HepG2 (cell line): Measurements from ENCODE around the gene FAF1. TPM values are rescaled to one million over a fixed set of nuclear protein-coding genes. Genes with fewer than 3 reads are reported as not detected.

ENCODE experiments used
- AKAP8 ChIP-seq: sonication (generic); formaldehyde crosslinking; IDR thresholded peaks from 2 replicates; pipeline ENCODE4 v1.5.1; 2020; ENCODE audit warnings: mild to moderate bottlenecking, missing genetic modification reagents
- ELF3 ChIP-seq: IDR thresholded peaks from 2 replicates; pipeline ENCODE4 v1.6.1; 2016; ENCODE audit warnings: missing genetic modification reagents, missing compliant biosample characterization
- GZF1 ChIP-seq: sonication (generic); formaldehyde crosslinking; IDR thresholded peaks from 2 replicates; pipeline ENCODE4 v1.5.1; 2020; ENCODE audit warnings: mild to moderate bottlenecking, missing genetic modification reagents
- SAP130 ChIP-seq: IDR thresholded peaks from 2 replicates; pipeline ENCODE4 v1.6.1; 2016; ENCODE audit warnings: low read depth
- ZBTB42 ChIP-seq: sonication (generic); formaldehyde crosslinking; IDR thresholded peaks from 2 replicates; pipeline ENCODE4 v1.5.0; 2020; ENCODE audit warnings: mild to moderate bottlenecking, missing genetic modification reagents
- ZNF790 ChIP-seq: sonication (generic); formaldehyde crosslinking; IDR thresholded peaks from 2 replicates; pipeline ENCODE4 v1.8.0; 2022; ENCODE audit warnings: missing genetic modification reagents, mild to moderate bottlenecking, borderline replicate concordance
- polyA plus RNA-seq, 8 experiments: library from polyadenylated mRNA; depleted of rRNA in 3 of 8; stranded (reverse) in 7 of 8; unstranded in 1 of 8; fragments of >200 nt; fragmentation: Illumina TruSeq in 4 of 8; extraction: Trizol in 4 of 8; gene quantifications; 2 replicates each; pipeline versions ENCODE4 v1.2.1 to v1.2.3, GENCODE V29; 2011 to 2016; ENCODE audit warnings: low read depth in 4 of 8, missing spikeins in 1 of 8, mixed read lengths in 1 of 8; ENCODE audit not compliant: insufficient read depth in 1 of 8
- total RNA-seq, 5 experiments: library from RNA; depleted of rRNA; stranded (reverse); fragments of >200 nt; fragmentation: Illumina TruSeq; extraction: Trizol; gene quantifications; 2 replicates each; pipeline ENCODE4 v1.2.3, GENCODE V29; 2016; ENCODE audit warnings: low read depth in 1 of 5
- TF ChIP-seq, protein P1 (sequence below): sonication (generic); formaldehyde crosslinking; IDR thresholded peaks from 2 replicates; pipeline ENCODE4 v1.8.1; 2022; ENCODE audit warnings: low read depth, mild to moderate bottlenecking, missing genetic modification reagents
- TF ChIP-seq, protein P2 (sequence below): sonication (generic); formaldehyde crosslinking; IDR thresholded peaks from 2 replicates; pipeline ENCODE4 v1.5.0; 2020; ENCODE audit warnings: mild to moderate bottlenecking, missing genetic modification reagents, moderate library complexity
- TF ChIP-seq, protein P3 (sequence below): IDR thresholded peaks from 2 replicates; pipeline ENCODE4 v1.6.1; 2016; ENCODE audit warnings: low read depth
- TF ChIP-seq, protein P4 (sequence below): sonication (generic); formaldehyde crosslinking; IDR thresholded peaks from 2 replicates; pipeline ENCODE4 v1.8.0; 2023; ENCODE audit warnings: mild to moderate bottlenecking, missing genetic modification reagents
- TF ChIP-seq, protein P5 (sequence below): sonication (generic); formaldehyde crosslinking; IDR thresholded peaks from 2 replicates; pipeline ENCODE4 v1.5.1; 2020; ENCODE audit warnings: mild to moderate bottlenecking, missing genetic modification reagents, moderate library complexity

FAF1 gene
- total and polyA plus RNA-seq, 2 of the 13 experiments (the other 11 are each of a cell fraction or from before 2014, with no cell fraction given) = 19.4 to 63.3 TPM

DNA sequence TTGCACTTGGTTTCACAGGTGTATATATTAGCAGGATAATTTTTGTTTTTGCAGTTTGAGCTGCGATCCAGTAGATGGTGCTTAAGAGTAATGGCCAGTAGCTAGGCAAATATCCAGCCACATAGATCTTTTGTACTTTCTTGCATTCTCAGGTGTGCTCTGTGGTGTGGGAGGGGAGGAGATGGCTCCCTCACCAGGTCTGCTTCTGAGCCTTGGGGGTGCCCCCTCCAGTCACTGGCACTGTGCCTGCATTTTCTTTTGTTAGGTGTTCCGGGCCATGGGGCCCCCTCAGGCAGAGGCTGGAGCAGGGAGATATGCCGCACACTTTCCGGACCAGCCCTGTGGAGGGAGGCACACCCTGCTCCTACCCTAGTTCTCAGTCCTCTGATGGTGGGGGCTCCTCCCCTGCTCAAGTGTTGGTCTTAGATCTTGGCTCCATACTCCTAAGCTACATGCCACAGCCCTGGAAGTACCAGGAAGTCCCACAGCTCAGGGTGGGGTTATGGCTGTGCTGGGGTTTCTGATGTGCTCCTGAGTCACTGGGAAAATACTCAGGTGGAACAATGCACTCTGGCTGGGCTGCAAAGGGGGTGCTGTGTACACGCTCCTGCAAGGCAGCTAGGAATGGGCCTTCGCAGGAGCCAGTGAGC lies 339.3 kb downstream of the FAF1 start (continued):
- TF ChIP-seq, protein P1, sequence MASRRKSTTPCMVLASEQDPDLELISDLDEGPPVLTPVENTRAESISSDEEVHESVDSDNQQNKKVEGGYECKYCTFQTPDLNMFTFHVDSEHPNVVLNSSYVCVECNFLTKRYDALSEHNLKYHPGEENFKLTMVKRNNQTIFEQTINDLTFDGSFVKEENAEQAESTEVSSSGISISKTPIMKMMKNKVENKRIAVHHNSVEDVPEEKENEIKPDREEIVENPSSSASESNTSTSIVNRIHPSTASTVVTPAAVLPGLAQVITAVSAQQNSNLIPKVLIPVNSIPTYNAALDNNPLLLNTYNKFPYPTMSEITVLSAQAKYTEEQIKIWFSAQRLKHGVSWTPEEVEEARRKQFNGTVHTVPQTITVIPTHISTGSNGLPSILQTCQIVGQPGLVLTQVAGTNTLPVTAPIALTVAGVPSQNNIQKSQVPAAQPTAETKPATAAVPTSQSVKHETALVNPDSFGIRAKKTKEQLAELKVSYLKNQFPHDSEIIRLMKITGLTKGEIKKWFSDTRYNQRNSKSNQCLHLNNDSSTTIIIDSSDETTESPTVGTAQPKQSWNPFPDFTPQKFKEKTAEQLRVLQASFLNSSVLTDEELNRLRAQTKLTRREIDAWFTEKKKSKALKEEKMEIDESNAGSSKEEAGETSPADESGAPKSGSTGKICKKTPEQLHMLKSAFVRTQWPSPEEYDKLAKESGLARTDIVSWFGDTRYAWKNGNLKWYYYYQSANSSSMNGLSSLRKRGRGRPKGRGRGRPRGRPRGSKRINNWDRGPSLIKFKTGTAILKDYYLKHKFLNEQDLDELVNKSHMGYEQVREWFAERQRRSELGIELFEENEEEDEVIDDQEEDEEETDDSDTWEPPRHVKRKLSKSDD (CRISPR knock-in tag) = no peak
- TF ChIP-seq ZBTB42 (no peak), SAP130 (CRISPR knock-in tag) (no peak), AKAP8 (CRISPR knock-in tag) (no peak), ELF3 (CRISPR knock-in tag) (peak; percentile 54; the same call in 1 of the 2 replicates), GZF1 (CRISPR knock-in tag) (no peak), ZNF790 (CRISPR knock-in tag) (no peak)
- TF ChIP-seq, protein P2, sequence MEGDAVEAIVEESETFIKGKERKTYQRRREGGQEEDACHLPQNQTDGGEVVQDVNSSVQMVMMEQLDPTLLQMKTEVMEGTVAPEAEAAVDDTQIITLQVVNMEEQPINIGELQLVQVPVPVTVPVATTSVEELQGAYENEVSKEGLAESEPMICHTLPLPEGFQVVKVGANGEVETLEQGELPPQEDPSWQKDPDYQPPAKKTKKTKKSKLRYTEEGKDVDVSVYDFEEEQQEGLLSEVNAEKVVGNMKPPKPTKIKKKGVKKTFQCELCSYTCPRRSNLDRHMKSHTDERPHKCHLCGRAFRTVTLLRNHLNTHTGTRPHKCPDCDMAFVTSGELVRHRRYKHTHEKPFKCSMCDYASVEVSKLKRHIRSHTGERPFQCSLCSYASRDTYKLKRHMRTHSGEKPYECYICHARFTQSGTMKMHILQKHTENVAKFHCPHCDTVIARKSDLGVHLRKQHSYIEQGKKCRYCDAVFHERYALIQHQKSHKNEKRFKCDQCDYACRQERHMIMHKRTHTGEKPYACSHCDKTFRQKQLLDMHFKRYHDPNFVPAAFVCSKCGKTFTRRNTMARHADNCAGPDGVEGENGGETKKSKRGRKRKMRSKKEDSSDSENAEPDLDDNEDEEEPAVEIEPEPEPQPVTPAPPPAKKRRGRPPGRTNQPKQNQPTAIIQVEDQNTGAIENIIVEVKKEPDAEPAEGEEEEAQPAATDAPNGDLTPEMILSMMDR = peak; percentile 66
- TF ChIP-seq, protein P3, sequence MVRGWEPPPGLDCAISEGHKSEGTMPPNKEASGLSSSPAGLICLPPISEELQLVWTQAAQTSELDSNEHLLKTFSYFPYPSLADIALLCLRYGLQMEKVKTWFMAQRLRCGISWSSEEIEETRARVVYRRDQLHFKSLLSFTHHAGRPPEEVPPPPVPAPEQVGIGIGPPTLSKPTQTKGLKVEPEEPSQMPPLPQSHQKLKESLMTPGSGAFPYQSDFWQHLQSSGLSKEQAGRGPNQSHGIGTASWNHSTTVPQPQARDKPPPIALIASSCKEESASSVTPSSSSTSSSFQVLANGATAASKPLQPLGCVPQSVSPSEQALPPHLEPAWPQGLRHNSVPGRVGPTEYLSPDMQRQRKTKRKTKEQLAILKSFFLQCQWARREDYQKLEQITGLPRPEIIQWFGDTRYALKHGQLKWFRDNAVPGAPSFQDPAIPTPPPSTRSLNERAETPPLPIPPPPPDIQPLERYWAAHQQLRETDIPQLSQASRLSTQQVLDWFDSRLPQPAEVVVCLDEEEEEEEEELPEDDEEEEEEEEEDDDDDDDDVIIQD (CRISPR knock-in tag) = peak; percentile 26; the same call in 1 of the 2 replicates
- TF ChIP-seq, protein P4, sequence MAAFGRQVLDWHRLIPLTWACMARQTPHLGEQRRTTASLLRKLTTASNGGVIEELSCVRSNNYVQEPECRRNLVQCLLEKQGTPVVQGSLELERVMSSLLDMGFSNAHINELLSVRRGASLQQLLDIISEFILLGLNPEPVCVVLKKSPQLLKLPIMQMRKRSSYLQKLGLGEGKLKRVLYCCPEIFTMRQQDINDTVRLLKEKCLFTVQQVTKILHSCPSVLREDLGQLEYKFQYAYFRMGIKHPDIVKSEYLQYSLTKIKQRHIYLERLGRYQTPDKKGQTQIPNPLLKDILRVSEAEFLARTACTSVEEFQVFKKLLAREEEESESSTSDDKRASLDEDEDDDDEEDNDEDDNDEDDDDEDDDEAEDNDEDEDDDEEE = no peak
- TF ChIP-seq, protein P5, sequence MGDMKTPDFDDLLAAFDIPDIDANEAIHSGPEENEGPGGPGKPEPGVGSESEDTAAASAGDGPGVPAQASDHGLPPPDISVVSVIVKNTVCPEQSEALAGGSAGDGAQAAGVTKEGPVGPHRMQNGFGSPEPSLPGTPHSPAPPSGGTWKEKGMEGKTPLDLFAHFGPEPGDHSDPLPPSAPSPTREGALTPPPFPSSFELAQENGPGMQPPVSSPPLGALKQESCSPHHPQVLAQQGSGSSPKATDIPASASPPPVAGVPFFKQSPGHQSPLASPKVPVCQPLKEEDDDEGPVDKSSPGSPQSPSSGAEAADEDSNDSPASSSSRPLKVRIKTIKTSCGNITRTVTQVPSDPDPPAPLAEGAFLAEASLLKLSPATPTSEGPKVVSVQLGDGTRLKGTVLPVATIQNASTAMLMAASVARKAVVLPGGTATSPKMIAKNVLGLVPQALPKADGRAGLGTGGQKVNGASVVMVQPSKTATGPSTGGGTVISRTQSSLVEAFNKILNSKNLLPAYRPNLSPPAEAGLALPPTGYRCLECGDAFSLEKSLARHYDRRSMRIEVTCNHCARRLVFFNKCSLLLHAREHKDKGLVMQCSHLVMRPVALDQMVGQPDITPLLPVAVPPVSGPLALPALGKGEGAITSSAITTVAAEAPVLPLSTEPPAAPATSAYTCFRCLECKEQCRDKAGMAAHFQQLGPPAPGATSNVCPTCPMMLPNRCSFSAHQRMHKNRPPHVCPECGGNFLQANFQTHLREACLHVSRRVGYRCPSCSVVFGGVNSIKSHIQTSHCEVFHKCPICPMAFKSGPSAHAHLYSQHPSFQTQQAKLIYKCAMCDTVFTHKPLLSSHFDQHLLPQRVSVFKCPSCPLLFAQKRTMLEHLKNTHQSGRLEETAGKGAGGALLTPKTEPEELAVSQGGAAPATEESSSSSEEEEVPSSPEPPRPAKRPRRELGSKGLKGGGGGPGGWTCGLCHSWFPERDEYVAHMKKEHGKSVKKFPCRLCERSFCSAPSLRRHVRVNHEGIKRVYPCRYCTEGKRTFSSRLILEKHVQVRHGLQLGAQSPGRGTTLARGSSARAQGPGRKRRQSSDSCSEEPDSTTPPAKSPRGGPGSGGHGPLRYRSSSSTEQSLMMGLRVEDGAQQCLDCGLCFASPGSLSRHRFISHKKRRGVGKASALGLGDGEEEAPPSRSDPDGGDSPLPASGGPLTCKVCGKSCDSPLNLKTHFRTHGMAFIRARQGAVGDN (CRISPR knock-in tag) = peak; percentile 28; the same call in 1 of the 2 replicates
